ENCODE data around the gene NYAP2. TPM values are rescaled to one million over a fixed set of nuclear protein-coding genes. Genes with fewer than 3 reads are reported as not detected.

Gene NYAP2
- polyA plus RNA-seq, 4 donors, result 0.05 TPM; not detected in 3

- no peak for DNase-seq (ENCODE audit: low read depth in 4 of 4, low spot score in 3 of 4)
Observed at GRCh38 chr2:225612636-225613035, 213.1 kb downstream of the NYAP2 start.

- no peak for DNase-seq (ENCODE audit: low read depth in 4 of 4, low spot score in 3 of 4)
Observed at GRCh38 chr2:225614915-225615314, 215.4 kb downstream of the NYAP2 start.

- DNase-seq (ENCODE audit: low read depth in 4 of 4, low spot score in 3 of 4), result no peak
Observed at GRCh38 chr2:225615514-225615913, 216.0 kb downstream of the NYAP2 start.

- DNase-seq (ENCODE audit: low read depth in 4 of 4, low spot score in 3 of 4), result no peak
Observed at GRCh38 chr2:225616372-225616771, 216.9 kb downstream of the NYAP2 start.

- DNase-seq (ENCODE audit: low read depth in 4 of 4, low spot score in 3 of 4), result no peak
Observed at GRCh38 chr2:225616848-225617247, 217.3 kb downstream of the NYAP2 start.

GRCh38 chr2:225620227-225620626 lies 220.7 kb downstream of the NYAP2 start:
- DNase-seq (ENCODE audit: low read depth in 4 of 4, low spot score in 3 of 4), result no peak

DNA sequence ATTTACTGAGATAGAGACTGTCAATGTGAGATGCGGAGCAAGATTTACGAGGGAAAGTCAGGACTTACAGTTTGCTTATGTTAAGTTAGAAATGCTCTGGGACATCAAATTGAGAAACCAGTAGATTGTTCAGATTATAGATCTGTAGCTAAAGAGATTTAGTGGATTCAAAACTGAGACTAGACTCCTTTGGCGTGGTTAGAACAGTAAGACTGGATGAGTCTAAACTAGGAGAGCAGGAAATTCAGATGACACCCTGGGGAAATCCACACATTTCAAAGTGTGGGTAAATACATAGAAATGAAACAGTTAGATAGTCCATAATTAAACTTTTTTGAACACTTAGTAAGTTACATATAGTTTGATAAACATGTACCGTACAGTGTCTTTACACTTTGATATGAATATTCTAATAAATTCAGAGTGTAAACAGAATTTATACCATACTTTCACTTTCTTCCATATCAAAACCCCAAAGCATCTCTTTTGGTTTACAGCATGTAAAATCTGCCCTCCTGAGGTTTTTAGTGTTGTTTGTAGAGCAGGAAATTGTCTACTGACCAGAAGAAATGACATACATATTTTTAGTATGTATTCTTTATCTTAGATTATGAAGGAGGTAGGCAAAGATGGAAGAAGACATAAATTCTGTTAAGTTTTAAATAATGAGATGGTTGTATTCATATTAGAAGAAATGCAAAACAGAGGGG lies 231.5 kb downstream of the NYAP2 start:
- no peak for DNase-seq (ENCODE audit: low read depth in 4 of 4, low spot score in 3 of 4)

DNA sequence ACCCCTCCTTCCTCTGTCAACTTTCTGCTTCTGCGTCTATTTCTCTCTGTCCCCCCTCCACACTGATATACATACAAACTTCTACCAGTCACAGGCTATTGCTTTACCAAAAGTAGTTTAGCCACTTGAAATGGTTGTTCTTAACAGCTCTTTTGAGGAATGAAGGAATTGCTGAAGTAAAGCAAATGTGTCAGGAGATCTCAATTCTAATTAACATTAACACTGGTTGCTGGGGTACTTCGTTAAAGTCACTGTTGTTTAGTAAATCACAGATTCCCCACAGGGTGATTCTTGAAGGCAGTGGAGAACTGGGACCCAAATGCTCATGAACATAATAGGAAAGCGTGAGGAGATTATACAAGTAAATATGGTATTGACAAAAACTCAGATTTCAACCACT lies 232.8 kb downstream of the NYAP2 start:
- DNase-seq (ENCODE audit: low read depth in 4 of 4, low spot score in 3 of 4), result no peak

DNA sequence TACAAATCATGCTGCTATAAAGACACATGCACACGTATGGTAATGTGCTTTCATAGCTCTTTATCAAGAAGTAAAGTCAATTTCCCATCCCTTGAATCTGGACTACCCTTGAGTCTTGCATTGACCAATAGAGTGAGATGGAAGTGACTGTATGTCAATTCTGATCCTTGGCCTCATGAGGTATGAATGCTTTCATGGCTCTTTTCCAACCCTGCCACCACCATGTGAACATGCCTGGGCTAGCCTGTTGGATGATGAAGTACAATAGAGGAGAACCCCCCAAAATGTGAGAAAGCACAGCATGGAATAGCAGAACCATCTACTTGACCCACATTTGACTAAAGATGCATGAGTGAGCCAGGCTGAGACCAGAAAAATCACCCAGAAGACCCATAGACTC lies 237.0 kb downstream of the NYAP2 start:
- DNase-seq (ENCODE audit: low read depth in 4 of 4, low spot score in 3 of 4), result no peak

DNA sequence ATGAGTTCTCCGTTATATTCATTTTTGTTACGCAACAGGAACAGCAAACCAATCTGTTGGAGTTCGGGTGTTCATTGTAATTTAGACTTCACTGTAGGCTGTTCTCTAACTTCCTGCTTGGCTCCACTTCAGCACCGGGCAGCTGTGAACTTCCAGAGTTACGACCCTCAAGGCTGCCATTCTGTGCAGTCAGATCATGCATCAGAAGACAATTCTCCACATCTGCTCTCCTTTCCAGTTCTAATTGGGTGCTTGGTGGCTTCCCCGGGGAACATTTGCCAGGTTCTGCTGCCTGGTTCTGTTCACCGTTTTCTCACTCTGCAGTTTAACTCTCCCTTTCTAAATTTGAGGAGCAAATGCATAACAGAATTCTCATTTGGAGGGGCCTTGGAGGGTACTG lies 237.7 kb downstream of the NYAP2 start:
- no peak for DNase-seq (ENCODE audit: low read depth in 4 of 4, low spot score in 3 of 4)

DNA sequence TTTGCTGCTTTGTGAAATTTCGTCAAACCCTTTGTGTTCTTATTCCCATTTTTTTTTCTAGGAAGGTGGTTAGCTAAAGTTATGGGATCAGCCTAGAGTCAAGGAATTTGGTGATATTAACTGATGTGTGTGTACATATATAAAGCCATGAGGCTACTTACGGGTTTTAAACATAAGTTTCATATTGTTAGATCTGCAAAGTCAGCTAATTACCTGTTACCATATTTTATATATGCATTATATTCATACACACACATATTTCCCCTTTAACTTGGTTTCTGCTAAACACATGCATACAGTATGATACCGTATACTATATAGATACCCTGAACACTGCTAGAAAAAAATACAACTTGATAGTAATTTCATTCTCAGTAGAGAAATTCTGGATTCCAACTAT lies 241.0 kb downstream of the NYAP2 start:
- DNase-seq (ENCODE audit: low read depth in 4 of 4, low spot score in 3 of 4), result no peak

DNA sequence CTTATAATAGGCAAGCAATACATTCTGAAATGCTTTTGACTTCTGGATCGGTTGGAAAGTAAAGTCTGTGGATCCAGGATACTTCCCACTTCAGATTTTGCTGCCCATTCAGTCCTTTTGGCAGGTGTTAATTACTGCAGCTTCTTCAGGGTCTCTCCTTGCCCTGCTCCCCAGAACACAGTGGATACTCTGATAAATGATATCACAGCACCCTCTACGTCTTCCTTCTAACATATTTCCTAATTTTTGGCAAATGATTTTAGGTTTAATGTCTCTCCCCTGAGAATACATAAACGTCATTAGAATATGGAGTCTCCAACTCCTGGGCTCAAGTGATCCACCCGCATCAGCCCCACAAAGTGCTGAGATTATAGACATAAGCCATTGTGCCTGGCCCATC lies 249.8 kb downstream of the NYAP2 start:
- DNase-seq (ENCODE audit: low read depth in 4 of 4, low spot score in 3 of 4), result no peak

GRCh38 chr2:225650041-225650440 lies 250.5 kb downstream of the NYAP2 start:
- no peak for DNase-seq (ENCODE audit: low read depth in 4 of 4, low spot score in 3 of 4)

DNA sequence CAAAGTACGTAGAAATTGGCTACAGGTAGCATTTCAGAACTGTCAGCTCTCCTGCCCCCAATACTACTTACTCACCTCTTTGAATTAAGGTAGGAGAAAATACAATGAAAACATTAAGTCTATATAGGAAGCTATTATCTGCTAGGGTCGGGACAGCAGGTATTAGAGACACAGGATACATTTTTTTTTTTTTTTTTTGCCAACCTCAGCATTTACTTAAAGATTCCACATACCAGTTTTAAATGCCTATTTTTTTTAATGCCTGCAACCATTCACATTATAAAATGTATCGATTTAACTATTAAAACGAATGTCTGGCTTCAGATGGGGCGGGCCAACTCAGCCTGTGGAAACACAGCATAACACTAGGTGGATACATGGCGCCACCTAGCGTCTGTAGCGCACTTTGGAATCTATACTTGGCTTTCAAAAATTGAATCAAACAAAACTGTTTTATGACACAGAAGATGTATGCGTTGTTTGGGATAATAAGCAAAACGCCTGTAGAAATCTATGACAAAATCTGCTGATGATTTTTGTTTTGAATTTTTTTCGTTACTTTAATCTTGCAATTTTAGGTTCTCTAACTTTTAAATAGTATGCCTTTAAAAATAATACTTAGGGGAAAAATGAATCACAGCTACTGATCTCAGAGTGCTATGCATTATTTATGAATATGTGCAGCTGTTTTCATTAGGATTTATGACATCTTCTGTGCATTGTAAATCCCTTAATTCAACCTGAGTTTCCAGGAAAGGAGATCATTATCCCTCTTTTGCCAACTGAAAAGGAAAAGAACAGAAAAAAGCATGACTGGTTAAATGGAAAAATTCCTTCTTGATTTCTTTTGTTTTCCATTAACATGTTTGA lies 261.0 kb downstream of the NYAP2 start:
- DNase-seq (ENCODE audit: low read depth in 4 of 4, low spot score in 3 of 4), result peak; percentile 28 to 63 (median 40)

DNA sequence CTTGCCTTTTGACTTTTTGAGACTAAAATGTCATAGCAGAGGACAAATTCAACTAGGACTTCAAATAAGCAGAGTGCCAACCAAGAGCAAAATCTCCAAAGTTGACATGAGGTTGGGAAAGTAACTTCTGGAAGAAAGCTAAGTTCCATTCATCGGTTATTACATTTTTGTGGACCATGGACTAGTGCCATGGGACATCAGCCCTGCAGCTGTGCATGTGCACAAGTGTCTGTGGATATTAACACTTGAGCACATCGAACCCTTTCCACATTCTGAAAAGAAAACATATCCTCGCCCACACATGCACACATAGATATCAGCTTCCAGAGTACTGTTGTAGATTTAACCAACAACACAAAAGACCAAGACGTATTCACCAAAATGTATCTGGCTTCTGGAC lies 262.6 kb downstream of the NYAP2 start:
- DNase-seq (ENCODE audit: low read depth in 4 of 4, low spot score in 3 of 4), result no peak

GRCh38 chr2:225667445-225667844 lies 267.9 kb downstream of the NYAP2 start:
- no peak for DNase-seq (ENCODE audit: low read depth in 4 of 4, low spot score in 3 of 4)

- peak in 3 of 4 donors; percentile 26 to 38 (median 35) for DNase-seq (ENCODE audit: low read depth in 4 of 4, low spot score in 3 of 4)
Observed at GRCh38 chr2:225668606-225669266, 269.2 kb downstream of the NYAP2 start.

DNA sequence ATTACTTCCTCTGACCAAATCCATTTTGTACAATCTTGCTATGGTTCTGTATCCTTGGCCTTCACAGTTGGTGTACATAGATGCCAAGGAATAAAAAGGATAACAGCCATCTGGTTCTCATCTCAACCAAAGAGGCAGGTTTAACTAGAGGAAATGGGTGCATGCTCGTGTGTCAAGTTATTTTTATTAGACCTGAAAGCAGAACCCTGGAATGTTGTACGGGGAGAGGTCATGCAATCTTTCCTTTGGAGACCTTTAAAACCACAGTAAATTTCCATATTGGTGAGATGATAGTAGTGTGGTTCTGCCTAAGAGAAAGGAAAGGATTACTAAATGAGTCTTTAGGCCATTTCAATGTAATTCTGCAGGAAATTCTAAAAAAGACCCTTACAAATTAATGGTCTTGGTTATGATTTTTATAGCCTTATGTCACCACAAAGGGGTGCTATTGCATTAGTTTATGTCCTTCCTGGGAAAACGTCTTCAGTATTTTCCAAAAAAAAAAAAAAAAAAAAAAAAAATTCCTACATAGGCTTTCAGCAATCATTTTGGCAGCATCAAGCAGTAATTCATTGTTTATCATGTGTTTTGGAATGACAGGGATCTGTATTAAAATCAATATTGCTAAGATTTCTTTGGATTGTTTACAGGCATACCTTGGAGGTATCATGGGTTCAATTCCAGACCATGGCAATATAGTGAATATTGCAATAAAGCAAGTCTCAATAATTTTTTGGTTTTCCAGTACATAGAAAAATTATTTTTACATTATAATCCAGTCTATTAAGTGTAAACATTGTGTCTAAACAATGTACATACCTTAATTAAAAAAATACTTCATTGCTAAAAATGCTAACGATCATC lies 270.8 kb downstream of the NYAP2 start:
- peak; percentile 20 to 40 (median 26) for DNase-seq (ENCODE audit: low read depth in 4 of 4, low spot score in 3 of 4)

- DNase-seq (ENCODE audit: low read depth in 4 of 4, low spot score in 3 of 4), result no peak
Observed at GRCh38 chr2:225678792-225679191, 279.3 kb downstream of the NYAP2 start.

DNA sequence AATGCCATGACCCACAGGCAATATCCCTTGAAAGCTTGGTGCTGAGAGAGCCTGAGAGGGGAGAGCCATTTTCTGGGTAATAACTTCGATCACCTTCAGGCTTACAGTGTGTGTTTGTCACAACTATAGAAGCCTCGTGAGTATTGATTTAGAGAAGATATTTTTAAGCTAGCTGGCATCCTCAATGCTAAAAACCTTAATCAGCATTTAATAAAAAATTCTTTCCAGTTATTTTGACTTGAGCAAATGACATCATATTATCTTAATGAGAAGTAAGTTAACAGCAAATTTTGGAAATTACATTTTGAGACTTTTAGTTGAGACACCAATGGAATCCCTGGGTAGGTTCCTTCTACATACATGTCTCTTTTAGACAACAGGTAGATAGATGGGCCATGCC lies 283.7 kb downstream of the NYAP2 start:
- DNase-seq (ENCODE audit: low read depth in 4 of 4, low spot score in 3 of 4), result no peak

Measured in right renal pelvis (tissue), 4 donors.